Epithelial cell of esophagus (primary cell): Measurements from ENCODE around the gene SLC13A5.

ENCODE experiments used
- DNase-seq: peaks from one replicate; pipeline ENCODE4 v3.0.0; 2010; ENCODE audit warnings: low read depth
- H3K4me3 ChIP-seq: 2 replicates; pipeline ENCODE4 v1.5.1; 2011; ENCODE audit warnings: mild to moderate bottlenecking, low read length, control low read depth
- CTCF ChIP-seq: IDR thresholded peaks from 2 replicates; pipeline ENCODE4 v1.5.1; 2011; ENCODE audit warnings: low read depth, mild to moderate bottlenecking, low read length, control low read depth, inconsistent platforms; ENCODE audit not compliant: insufficient read depth; ENCODE audit errors: missing control alignments

The SLC13A5 gene

DNA sequence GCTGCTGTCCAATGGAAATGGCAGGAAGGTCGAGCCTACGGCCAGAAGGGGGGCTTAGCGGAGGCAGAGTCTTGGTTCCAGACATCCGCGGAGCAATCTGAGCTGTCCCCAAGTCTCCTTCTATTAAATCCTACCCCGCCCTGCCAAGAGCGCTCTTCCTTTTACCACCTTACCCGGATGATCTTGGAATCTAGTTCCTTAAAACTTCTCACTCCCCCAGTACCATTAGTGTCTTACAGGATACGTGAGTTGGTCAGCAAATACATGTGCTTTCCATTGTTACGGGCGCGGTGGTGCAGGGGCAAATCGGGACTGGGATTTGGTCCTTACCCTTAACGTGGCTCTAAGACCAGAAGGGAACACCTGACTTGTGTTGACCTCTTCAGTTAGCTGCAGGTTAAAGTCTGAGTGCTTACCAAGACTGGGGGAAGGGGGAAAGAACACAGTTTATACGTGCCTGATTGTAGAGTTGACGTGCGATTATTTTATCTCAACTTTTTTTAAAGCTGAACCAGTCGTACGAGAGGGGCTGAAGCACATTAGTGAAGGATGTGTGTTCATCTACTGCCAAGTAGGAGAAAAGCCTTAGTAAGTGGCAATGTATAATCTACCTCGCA is 71.8 kb downstream of the SLC13A5 start:
- TF ChIP-seq CTCF, result no peak
- DNase-seq, result peak; percentile 36
- peak overlapping the region; percentile 96 for H3K4me3 ChIP-seq

DNA sequence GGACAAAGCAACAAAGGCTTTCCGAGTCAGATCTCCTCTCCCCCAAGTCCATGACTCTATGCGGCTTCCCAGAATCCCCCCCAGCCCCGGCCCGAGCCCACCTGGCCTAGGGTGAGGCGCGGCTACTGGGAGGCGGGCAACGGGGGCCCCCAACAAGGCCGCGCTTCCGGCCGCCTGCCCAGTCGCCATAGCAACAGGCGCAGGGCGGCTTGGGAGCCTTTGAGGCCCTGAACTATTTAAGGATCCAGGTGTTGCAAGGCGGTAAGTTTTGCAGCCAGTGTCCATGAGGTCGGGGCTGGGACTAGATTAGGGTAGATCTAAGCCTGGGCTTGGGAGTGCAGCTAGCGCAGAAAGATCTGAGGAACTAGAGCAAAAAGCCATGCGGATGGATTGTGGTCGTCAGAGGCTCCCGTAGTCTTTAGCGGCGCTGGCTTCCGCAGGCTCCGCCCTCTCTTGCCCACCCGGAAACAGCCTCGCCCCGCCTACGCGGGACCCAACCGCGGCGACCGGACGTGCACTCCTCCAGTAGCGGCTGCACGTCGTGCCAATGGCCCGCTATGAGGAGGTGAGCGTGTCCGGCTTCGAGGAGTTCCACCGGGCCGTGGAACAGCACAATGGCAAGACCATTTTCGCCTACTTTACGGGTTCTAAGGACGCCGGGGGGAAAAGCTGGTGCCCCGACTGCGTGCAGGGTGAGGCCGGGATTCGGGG is 72.5 kb downstream of the SLC13A5 start, which contains the start of the genes KIAA0753 and TXNDC17:
TSS of gene KIAA0753 (minus strand) at position 176 of the 711 bp plus-strand sequence. CDS start 5,608 bp downstream, outside the sequence.
TSS of gene TXNDC17 (plus strand) at position 525 of the 711 bp plus-strand sequence. CDS start at position 548, 23 bp downstream.
- H3K4me3 ChIP-seq, result peak within 1 kb of the TSS; percentile 96
- peak; percentile 85 for DNase-seq
- TF ChIP-seq CTCF, result no peak

DNA sequence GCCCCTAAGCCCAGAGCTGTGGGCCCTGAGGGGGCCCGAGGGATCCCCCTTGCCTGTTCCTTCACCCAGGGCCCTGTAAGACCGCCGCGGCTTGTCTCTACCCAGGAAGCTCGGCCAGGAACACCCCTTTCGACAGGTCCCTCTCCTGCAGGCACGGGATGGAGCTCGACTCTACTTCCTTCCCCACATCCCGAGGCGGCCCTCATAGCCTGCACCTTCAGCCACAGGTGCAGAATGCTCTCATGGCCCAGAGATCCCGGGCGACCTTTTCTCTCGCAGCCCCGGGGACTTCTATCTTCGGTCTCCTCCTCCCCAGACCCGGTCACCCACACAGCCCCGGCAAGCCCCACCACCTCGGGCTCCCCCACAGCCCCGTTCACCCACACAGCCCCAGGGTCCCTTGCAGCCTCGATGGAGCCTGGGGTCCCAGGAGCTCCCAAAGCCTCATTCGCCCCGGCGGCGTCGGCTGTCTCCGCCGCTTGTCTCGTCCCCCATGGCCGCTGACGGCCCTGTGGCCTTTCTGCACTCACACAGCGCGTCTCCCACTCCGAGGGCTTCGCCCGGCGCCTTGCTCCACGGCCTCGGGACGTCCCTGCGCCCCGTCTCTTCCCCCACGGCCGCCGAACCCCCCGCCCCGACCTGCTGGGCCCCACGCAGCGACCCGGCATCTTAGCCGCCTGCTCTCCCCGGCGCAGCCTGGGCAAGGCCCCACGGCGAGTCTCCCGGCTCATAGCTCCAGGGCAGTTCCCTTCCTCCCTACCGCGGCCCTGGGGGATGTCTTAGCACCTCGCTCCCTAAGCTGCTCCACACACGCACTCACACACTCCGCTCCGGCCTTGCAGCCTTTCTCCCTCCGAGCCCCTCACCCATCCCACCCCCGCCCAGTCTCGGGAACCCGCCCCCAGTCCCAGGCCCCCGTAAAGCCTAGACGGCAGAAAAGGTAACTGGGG is 73.3 kb downstream of the SLC13A5 start:
- DNase-seq, result peak; percentile 39
- no peak for TF ChIP-seq CTCF
- H3K4me3 ChIP-seq, result peak overlapping the region; percentile 96

- H3K4me3 ChIP-seq, result peak overlapping the region; percentile 96
- peak; percentile 10 for DNase-seq
- TF ChIP-seq CTCF, result no peak
Measured at GRCh38 chr17:6639014-6639585, 74.1 kb downstream of the SLC13A5 start.

- no peak for DNase-seq
- TF ChIP-seq CTCF, result no peak
- H3K4me3 ChIP-seq, result no peak overlapping the region
Measured at GRCh38 chr17:6638046-6638908, 74.9 kb downstream of the SLC13A5 start.

- no peak for TF ChIP-seq CTCF
- H3K4me3 ChIP-seq, result no peak overlapping the region
- DNase-seq, result no peak
Measured at GRCh38 chr17:6637458-6637840, 75.7 kb downstream of the SLC13A5 start.
